ENCODE data around the gene ZNF608. TPM values are rescaled to one million over a fixed set of nuclear protein-coding genes. Genes with fewer than 3 reads are reported as not detected.

Gene ZNF608
- total and polyA plus RNA-seq, 2 experiments from 2014 or later = 20.5 to 42.4 TPM

- Histone ChIP-seq H3K4me2 (peak overlapping the region; percentile 55), H3K27ac (ENCODE audit: low read depth) (peak overlapping the region; percentile 89), H3F3A (replicated peaks; ENCODE audit: low read depth) (no peaks in the 10 kb centered on the region), H3K36me3 (ENCODE audit: insufficient read depth) (no peaks in the 10 kb centered on the region), H3K4me3 (peak overlapping the region; percentile 19), H4K20me1 (replicated peaks; ENCODE audit: insufficient read depth) (no peaks in the 10 kb centered on the region), H3K4me1 (ENCODE audit: insufficient read depth) (peaks cover 87% of the 10 kb centered on the region), H3K79me2 (replicated peaks; ENCODE audit: insufficient read depth) (peaks cover 81% of the 10 kb centered on the region), H2AFZ (no peak overlapping the region), H3K9me2 (ENCODE audit: insufficient read depth) (no peaks in the 10 kb centered on the region), H3K27me3 (ENCODE audit: insufficient read depth) (no peaks in the 10 kb centered on the region; the same call in 1 of the 2 replicates)
- Mint-ChIP-seq H3K27ac (peak overlapping the region; percentile 9; the same call in 1 of the 2 replicates), H3K4me1 (peaks cover 47% of the 10 kb centered on the region), H3K4me3 (peak overlapping the region; percentile 52), H3K9me3 (peaks cover 2% of the 10 kb centered on the region; the same call in 1 of the 3 replicates), H3K36me3 (ENCODE audit: low read depth) (no peaks in the 10 kb centered on the region; the same call in 2 of the 3 replicates), H3K27me3 (ENCODE audit: insufficient read depth, low read depth, poor library complexity) (peaks cover 2% of the 10 kb centered on the region)
- TF ChIP-seq ETS1 (IDR thresholded peaks at IDR 0.05) (peak; percentile 13; the same call in 1 of the 2 replicates), EZH2phosphoT487 (IDR thresholded peaks at IDR 0.05; ENCODE audit: unreplicated experiment) (no peak), NANOG (IDR thresholded peaks at IDR 0.05; ENCODE audit: borderline replicate concordance) (peak; percentile 98), EZH2 (IDR thresholded peaks at IDR 0.05; ENCODE audit: low read depth, unreplicated experiment) (no peak), ZNF331 (CRISPR knock-in tag; IDR thresholded peaks at IDR 0.05; ENCODE audit: low read depth) (no peak), ZNF462 (CRISPR knock-in tag; IDR thresholded peaks at IDR 0.05) (no peak), ZNF114 (CRISPR knock-in tag; IDR thresholded peaks at IDR 0.05) (no peak), STAT1 (IDR thresholded peaks at IDR 0.05; ENCODE audit: unreplicated experiment) (no peak), JUNB (IDR thresholded peaks at IDR 0.05; ENCODE audit: unreplicated experiment) (no peak), POLR2AphosphoS5 (IDR thresholded peaks at IDR 0.05; ENCODE audit: low read depth) (no peak), CTCF (conservative IDR thresholded peaks at IDR 0.05; ENCODE audit: low read depth in 2 of 2) (no peak), CREB1 (CRISPR knock-in tag; IDR thresholded peaks at IDR 0.05; ENCODE audit: low read depth) (no peak), REST (IDR thresholded peaks at IDR 0.05; ENCODE audit: unreplicated experiment) (no peak)
- DNase-seq (ENCODE audit: low spot score) = peak; percentile 81
- peak; percentile 17 for ATAC-seq
Observed at GRCh38 chr5:124737651-124738050, 8.8 kb downstream of the ZNF608 start.

All from GM23338 (cell line).